ENCODE data around the gene PHLDA1.

- TF ChIP-seq EZH2phosphoT487 (IDR thresholded peaks at IDR 0.05; ENCODE audit: insufficient read depth, low read depth) (no peak), EZH2 (IDR thresholded peaks at IDR 0.05; ENCODE audit: insufficient read depth, poor library complexity, severe bottlenecking) (no peak)
Measured at GRCh38 chr12:75995691-75996090, 35.9 kb downstream of the PHLDA1 start.

Measured in GM23248 (cell line).